DND-41 (cell line): ENCODE data around the gene TRAPPC14.

Experiments used
- ATAC-seq: fragments of 200-7000 bp; cut with Tn5 transposase; 3 replicates; pipeline ENCODE4 v1.9.1; 2021; ENCODE audit warnings: low read depth; ENCODE audit not compliant: insufficient read depth
- DNase-seq: peaks from one replicate; pipeline ENCODE4 v3.0.0-alpha.2; 2020
- H2AFZ ChIP-seq: 2 replicates; pipeline ENCODE4 v1.6.0; 2012; ENCODE audit warnings: low read depth, low read length
- H3K27ac ChIP-seq: 2 replicates; pipeline ENCODE4 v1.5.1; 2012; ENCODE audit warnings: low read length, inconsistent platforms
- H3K27me3 ChIP-seq: fragments of 200-600 bp; sonication (generic); 2 replicates; pipeline ENCODE4 v1.6.0; 2012; ENCODE audit warnings: low read length, mild to moderate bottlenecking, inconsistent platforms; ENCODE audit not compliant: insufficient read depth, poor library complexity
- H3K36me3 ChIP-seq: 2 replicates; pipeline ENCODE4 v1.5.1; 2012; ENCODE audit warnings: low read length, inconsistent platforms; ENCODE audit not compliant: insufficient read depth
- H3K4me1 ChIP-seq: 2 replicates; pipeline ENCODE4 v1.5.1; 2012; ENCODE audit warnings: mild to moderate bottlenecking, low read length; ENCODE audit not compliant: insufficient read depth
- H3K4me2 ChIP-seq: 2 replicates; pipeline ENCODE4 v1.6.0; 2012; ENCODE audit warnings: mild to moderate bottlenecking, moderate library complexity, low read length, inconsistent platforms; ENCODE audit not compliant: insufficient read depth
- H3K4me3 ChIP-seq, 2 experiments: fragments of 200-600 bp in 1 of 2; shearing (Covaris generic) in 1 of 2; 2 replicates each; pipeline ENCODE4 v1.5.1; 2012 to 2016; ENCODE audit warnings: inconsistent platforms in 2 of 2, low read length in 2 of 2, mild to moderate bottlenecking in 2 of 2, low read depth in 1 of 2, moderate library complexity in 1 of 2
- H3K79me2 ChIP-seq: 2 replicates; pipeline ENCODE4 v1.6.0; 2012; ENCODE audit warnings: low read length, inconsistent platforms; ENCODE audit not compliant: insufficient read depth
- H3K9ac ChIP-seq: 2 replicates; pipeline ENCODE4 v1.6.0; 2012; ENCODE audit warnings: low read depth, mild to moderate bottlenecking, inconsistent platforms, low read length, moderate library complexity
- H3K9me3 ChIP-seq: 2 replicates; pipeline ENCODE4 v1.5.1; 2012; ENCODE audit warnings: low read length, moderate library complexity, mild to moderate bottlenecking, inconsistent platforms; ENCODE audit not compliant: insufficient read depth, severe bottlenecking
- H4K20me1 ChIP-seq: 2 replicates; pipeline ENCODE4 v1.6.0; 2012; ENCODE audit warnings: low read length; ENCODE audit not compliant: insufficient read depth
- CTCF ChIP-seq: IDR thresholded peaks from 2 replicates; pipeline ENCODE4 v1.5.1; 2012; ENCODE audit warnings: borderline replicate concordance, low read length, moderate library complexity, mild to moderate bottlenecking; ENCODE audit not compliant: poor library complexity, severe bottlenecking; ENCODE audit errors: extremely low read depth
- EZH2 ChIP-seq: IDR thresholded peaks from 3 replicates; pipeline ENCODE4 v1.6.1; 2012; ENCODE audit warnings: borderline replicate concordance, low read depth, mild to moderate bottlenecking, moderate library complexity, low read length, inconsistent platforms; ENCODE audit not compliant: severe bottlenecking

TRAPPC14 gene

GRCh38 chr7:100157334-100158228 is 942 bp downstream of the TRAPPC14 start:
- Histone ChIP-seq H3K4me1 (peaks cover 36% of the 10 kb centered on the region), H3K9ac (peak overlapping the region; percentile 96), H3K9me3 (no peaks in the 10 kb centered on the region), H3K27ac (peak overlapping the region; percentile 69), H3K27me3 (no peaks in the 10 kb centered on the region), H2AFZ (no peak overlapping the region), H3K36me3 (peaks cover 47% of the 10 kb centered on the region), H3K4me2 (peak overlapping the region; percentile 68), H3K79me2 (peaks cover 42% of the 10 kb centered on the region), H4K20me1 (peaks cover 27% of the 10 kb centered on the region), H3K4me3 (peak overlapping the region; percentile 87 to 99)
- DNase-seq (no peak), ATAC-seq (peak; percentile 10; the same call in 1 of the 3 replicates)
- TF ChIP-seq CTCF (no peak), EZH2 (no peak)

- no peak overlapping the region for H2AFZ ChIP-seq
- H3K4me2 ChIP-seq: peak overlapping the region; percentile 68
- peaks cover 42% of the 10 kb centered on the region for H3K79me2 ChIP-seq
- H3K27me3 ChIP-seq: no peaks in the 10 kb centered on the region
- peaks cover 51% of the 10 kb centered on the region for H3K36me3 ChIP-seq
- H4K20me1 ChIP-seq: peaks cover 27% of the 10 kb centered on the region
- H3K9ac ChIP-seq: peak overlapping the region; percentile 96; the same call in 1 of the 2 replicates
- no peaks in the 10 kb centered on the region for H3K9me3 ChIP-seq
- H3K4me3 ChIP-seq: peak overlapping the region in 1 of 2 experiments; percentile 87; a peak in 2 of 4 replicates
- no peak for DNase-seq
- H3K4me1 ChIP-seq: peaks cover 36% of the 10 kb centered on the region
- H3K27ac ChIP-seq: no peak overlapping the region
- TF ChIP-seq CTCF: no peak
- TF ChIP-seq EZH2: no peak
- ATAC-seq: no peak
Observed at GRCh38 chr7:100157069-100157333, 1.5 kb downstream of the TRAPPC14 start.

GRCh38 chr7:100156331-100157068 is 2.0 kb downstream of the TRAPPC14 start:
- ATAC-seq (no peak), DNase-seq (no peak)
- Histone ChIP-seq H3K27ac (no peak overlapping the region), H3K9ac (peak overlapping the region; percentile 96; the same call in 1 of the 2 replicates), H3K9me3 (no peaks in the 10 kb centered on the region), H3K36me3 (peaks cover 51% of the 10 kb centered on the region), H3K4me2 (peak overlapping the region; percentile 68), H3K27me3 (no peaks in the 10 kb centered on the region), H2AFZ (no peak overlapping the region), H3K4me3 (peak overlapping the region in 1 of 2 experiments; percentile 87; a peak in 1 of 4 replicates), H3K79me2 (peaks cover 42% of the 10 kb centered on the region), H4K20me1 (peaks cover 27% of the 10 kb centered on the region), H3K4me1 (peaks cover 36% of the 10 kb centered on the region)
- TF ChIP-seq CTCF (no peak), EZH2 (no peak)
